GM23338 (cell line): ENCODE data around the gene CELF4. TPM values are rescaled to one million over a fixed set of nuclear protein-coding genes. Genes with fewer than 3 reads are reported as not detected.

Experiments used
- ATAC-seq: fragments of 200-7000 bp; cut with Tn5 transposase; 3 replicates; pipeline ENCODE4 v1.9.1; 2020
- DNase-seq: peaks from one replicate; pipeline ENCODE4 v3.0.0-alpha.2; 2015; ENCODE audit warnings: low spot score
- H2AFZ ChIP-seq: fragments of 200-600 bp; sonication (generic); 2 replicates; pipeline ENCODE4 v1.8.0; 2016; ENCODE audit warnings: antibody characterized with exemption, mild to moderate bottlenecking, moderate library complexity
- H3F3A ChIP-seq: fragments of 200-600 bp; sonication (generic); replicated peaks from 2 replicates; pipeline ENCODE4 v1.8.0; 2017; ENCODE audit warnings: antibody characterized with exemption, mixed run types, low read depth
- H3K27ac ChIP-seq: fragments of 200-600 bp; sonication (generic); 2 replicates; pipeline ENCODE4 v1.6.1; 2016; ENCODE audit warnings: low read depth
- H3K27me3 ChIP-seq: fragments of 200-600 bp; sonication (generic); 2 replicates; pipeline ENCODE4 v1.8.0; 2016; ENCODE audit warnings: mild to moderate bottlenecking, mixed run types, moderate library complexity; ENCODE audit not compliant: insufficient read depth
- H3K36me3 ChIP-seq: fragments of 200-600 bp; sonication (generic); 2 replicates; pipeline ENCODE4 v1.8.0; 2016; ENCODE audit warnings: mild to moderate bottlenecking; ENCODE audit not compliant: insufficient read depth
- H3K4me1 ChIP-seq: fragments of 200-600 bp; sonication (generic); 2 replicates; pipeline ENCODE4 v1.8.0; 2016; ENCODE audit warnings: mild to moderate bottlenecking, moderate library complexity; ENCODE audit not compliant: insufficient read depth
- H3K4me2 ChIP-seq: fragments of 200-600 bp; sonication (generic); 2 replicates; pipeline ENCODE4 v1.7.1; 2017; ENCODE audit warnings: mixed run types
- H3K4me3 ChIP-seq: fragments of 200-600 bp; sonication (generic); 2 replicates; pipeline ENCODE4 v1.6.1; 2016; ENCODE audit warnings: mixed run types
- H3K79me2 ChIP-seq: fragments of 200-600 bp; sonication (generic); replicated peaks from 2 replicates; pipeline ENCODE4 v1.8.0; 2017; ENCODE audit warnings: mild to moderate bottlenecking; ENCODE audit not compliant: insufficient read depth
- H3K9me2 ChIP-seq: fragments of 200-600 bp; sonication (generic); 2 replicates; pipeline ENCODE4 v1.8.0; 2017; ENCODE audit not compliant: insufficient read depth
- H4K20me1 ChIP-seq: fragments of 200-600 bp; sonication (generic); replicated peaks from 2 replicates; pipeline ENCODE4 v1.8.0; 2017; ENCODE audit warnings: mild to moderate bottlenecking; ENCODE audit not compliant: insufficient read depth
- H3K27ac Mint-ChIP-seq: 2 replicates; pipeline ENCODE4 v1.8.0; 2020; ENCODE audit warnings: inconsistent platforms, mild to moderate bottlenecking, moderate library complexity, mixed read lengths
- H3K27me3 Mint-ChIP-seq: 3 replicates; pipeline ENCODE4 v1.8.0; 2022; ENCODE audit warnings: low read depth, mild to moderate bottlenecking, moderate library complexity, mixed read lengths, inconsistent platforms; ENCODE audit not compliant: insufficient read depth, poor library complexity
- H3K36me3 Mint-ChIP-seq: 3 replicates; pipeline ENCODE4 v1.8.0; 2021; ENCODE audit warnings: low read depth, mild to moderate bottlenecking, inconsistent platforms, moderate library complexity, mixed read lengths
- H3K4me1 Mint-ChIP-seq: 3 replicates; pipeline ENCODE4 v1.8.0; 2020; ENCODE audit warnings: mild to moderate bottlenecking, inconsistent platforms, mixed read lengths
- H3K4me3 Mint-ChIP-seq: 3 replicates; pipeline ENCODE4 v1.8.0; 2021; ENCODE audit warnings: moderate library complexity, mild to moderate bottlenecking, inconsistent platforms, mixed read lengths
- H3K9me3 Mint-ChIP-seq: 3 replicates; pipeline ENCODE4 v1.8.0; 2020; ENCODE audit warnings: moderate library complexity, mild to moderate bottlenecking, inconsistent platforms, mixed read lengths
- CREB1 ChIP-seq: fragments of 250-450 bp; sonication (Bioruptor Pico); IDR thresholded peaks from 2 replicates; pipeline ENCODE4 v1.5.0; 2020; ENCODE audit warnings: low read depth, mild to moderate bottlenecking, moderate library complexity
- EZH2phosphoT487 ChIP-seq: fragments of 200-600 bp; sonication (generic); IDR thresholded peaks from one replicate; pipeline ENCODE4 v1.8.1; 2018; ENCODE audit warnings: antibody characterized with exemption; ENCODE audit not compliant: unreplicated experiment
- JUNB ChIP-seq: IDR thresholded peaks from one replicate; pipeline ENCODE4 v1.6.1; 2016; ENCODE audit warnings: antibody characterized with exemption; ENCODE audit not compliant: unreplicated experiment
- NANOG ChIP-seq: IDR thresholded peaks from 2 replicates; pipeline ENCODE4 v1.6.1; 2016; ENCODE audit warnings: antibody characterized with exemption, borderline replicate concordance
- POLR2AphosphoS5 ChIP-seq: IDR thresholded peaks from 2 replicates; pipeline ENCODE4 v1.6.1; 2016; ENCODE audit warnings: antibody characterized with exemption, low read depth
- STAT1 ChIP-seq: IDR thresholded peaks from one replicate; pipeline ENCODE4 v1.6.1; 2016; ENCODE audit warnings: antibody characterized with exemption; ENCODE audit not compliant: unreplicated experiment
- ZNF114 ChIP-seq: fragments of 250-450 bp; sonication (Bioruptor Pico); IDR thresholded peaks from 2 replicates; pipeline ENCODE4 v1.5.0; 2020; ENCODE audit warnings: mild to moderate bottlenecking, moderate library complexity
- ZNF331 ChIP-seq: fragments of 250-450 bp; sonication (Bioruptor Pico); IDR thresholded peaks from 2 replicates; pipeline ENCODE4 v1.5.0; 2020; ENCODE audit warnings: low read depth, mild to moderate bottlenecking, moderate library complexity
- polyA plus RNA-seq: library from polyadenylated mRNA; unstranded; fragments of >200 nt; fragmentation: Nextera tagmentation; extraction: Ambion mirVana; gene quantifications from 2 replicates; pipeline ENCODE4 v1.2.1, GENCODE V29; 2016
- total RNA-seq: library from RNA; depleted of rRNA; stranded (reverse); fragments of >200 nt; shearing (Covaris generic); gene quantifications from 2 replicates; pipeline ENCODE4 v1.2.3, GENCODE V29; 2014
- TF ChIP-seq, protein P1 (sequence below): IDR thresholded peaks from 2 replicates; pipeline ENCODE4 v1.6.1; 2016; ENCODE audit warnings: antibody characterized with exemption
- TF ChIP-seq, protein P2 (sequence below), 2 experiments: fragments of 200-600 bp in 1 of 2; sonication (generic) in 1 of 2; conservative IDR thresholded peaks; 2 replicates each; pipeline versions ENCODE4 v1.5.1 to v1.6.1; 2016 to 2017; ENCODE audit warnings: antibody characterized with exemption in 2 of 2, low read depth in 2 of 2, mild to moderate bottlenecking in 2 of 2, moderate library complexity in 1 of 2

The CELF4 gene
- total and polyA plus RNA-seq, 2 experiments from 2014 or later = 2.6 to 6.7 TPM

DNA sequence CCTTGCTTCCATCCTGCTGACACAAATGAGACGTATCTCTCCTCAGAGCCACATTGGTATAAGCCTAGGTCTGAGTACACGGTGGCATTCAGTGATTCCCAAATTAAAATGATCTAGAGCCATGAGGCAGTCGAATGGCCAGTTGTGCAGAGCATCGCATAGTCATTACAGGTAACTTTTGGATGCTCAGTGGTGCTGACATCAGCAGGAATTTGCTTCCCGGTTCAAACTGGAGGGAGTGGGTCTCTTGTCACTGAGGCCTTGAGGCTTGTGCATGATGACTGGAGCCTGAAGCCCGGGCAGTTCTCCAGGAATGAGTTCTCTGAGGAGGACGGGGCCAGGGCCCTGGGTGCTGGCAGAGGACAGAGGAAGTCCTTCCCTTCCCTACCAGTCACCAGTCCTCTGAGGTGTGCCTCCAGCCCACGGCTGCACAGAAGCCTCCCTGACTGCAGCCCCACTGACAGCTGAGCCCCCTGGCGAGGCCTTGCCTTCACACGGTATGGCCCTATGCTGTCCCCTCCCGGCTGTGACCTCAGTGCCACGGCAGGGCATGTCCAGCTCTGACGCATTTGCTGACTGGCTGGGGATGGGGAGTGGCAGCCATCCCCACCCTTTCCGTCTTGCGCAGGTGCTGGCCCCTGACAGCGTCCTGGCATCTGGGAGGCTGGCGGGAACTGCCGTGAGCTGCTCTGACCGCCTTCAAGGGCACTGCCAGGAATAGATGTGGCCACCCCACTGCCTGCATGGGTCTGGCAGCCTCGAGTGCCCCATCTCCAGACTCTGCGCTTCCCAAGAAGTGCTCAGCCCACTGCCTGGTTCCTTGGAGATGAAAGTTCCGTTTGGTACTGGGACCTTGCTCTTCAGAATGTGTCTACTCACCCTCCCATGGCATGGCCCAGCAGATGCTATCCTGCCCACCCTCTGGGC is 117.4 kb downstream of the CELF4 start:
- H4K20me1 ChIP-seq = no peaks in the 10 kb centered on the region
- DNase-seq (no peak), ATAC-seq (no peak)
- no peaks in the 10 kb centered on the region; the same call in 1 of the 2 replicates for H3K79me2 ChIP-seq
- TF ChIP-seq JUNB = no peak
- no peaks in the 10 kb centered on the region for H3K9me2 ChIP-seq
- H3K4me1 ChIP-seq = peaks cover 9% of the 10 kb centered on the region
- Mint-ChIP-seq H3K9me3 (no peaks in the 10 kb centered on the region), H3K4me1 (peaks cover 53% of the 10 kb centered on the region), H3K36me3 (no peaks in the 10 kb centered on the region), H3K27me3 (peaks cover 17% of the 10 kb centered on the region), H3K4me3 (no peak overlapping the region), H3K27ac (no peak overlapping the region)
- no peaks in the 10 kb centered on the region for H3K36me3 ChIP-seq
- 0 out of 2 replicates have a peak, but pooled peaks cover 2% of the 10 kb centered on the region for H3F3A ChIP-seq
- no peak overlapping the region for H3K27ac ChIP-seq
- H3K4me3 ChIP-seq = no peak overlapping the region
- H2AFZ ChIP-seq = no peak overlapping the region
- no peak overlapping the region for H3K4me2 ChIP-seq
- H3K27me3 ChIP-seq = no peaks in the 10 kb centered on the region

- no peak for ATAC-seq
- H3K9me3 Mint-ChIP-seq = no peaks in the 10 kb centered on the region
- Histone ChIP-seq H3K9me2 (no peaks in the 10 kb centered on the region), H3K79me2 (no peaks in the 10 kb centered on the region), H3F3A (0 out of 2 replicates have a peak, but pooled peaks cover 2% of the 10 kb centered on the region), H3K4me3 (no peak overlapping the region), H3K4me2 (no peak overlapping the region), H3K27me3 (no peaks in the 10 kb centered on the region), H4K20me1 (no peaks in the 10 kb centered on the region), H2AFZ (no peak overlapping the region), H3K36me3 (no peaks in the 10 kb centered on the region), H3K4me1 (peaks cover 11% of the 10 kb centered on the region), H3K27ac (no peak overlapping the region)
- H3K27ac Mint-ChIP-seq = no peak overlapping the region
- H3K27me3 Mint-ChIP-seq = peaks cover 11% of the 10 kb centered on the region
- no peak for DNase-seq
- H3K36me3 Mint-ChIP-seq = no peaks in the 10 kb centered on the region
- H3K4me1 Mint-ChIP-seq = peaks cover 44% of the 10 kb centered on the region
- no peak for TF ChIP-seq EZH2phosphoT487
- TF ChIP-seq, protein P1, sequence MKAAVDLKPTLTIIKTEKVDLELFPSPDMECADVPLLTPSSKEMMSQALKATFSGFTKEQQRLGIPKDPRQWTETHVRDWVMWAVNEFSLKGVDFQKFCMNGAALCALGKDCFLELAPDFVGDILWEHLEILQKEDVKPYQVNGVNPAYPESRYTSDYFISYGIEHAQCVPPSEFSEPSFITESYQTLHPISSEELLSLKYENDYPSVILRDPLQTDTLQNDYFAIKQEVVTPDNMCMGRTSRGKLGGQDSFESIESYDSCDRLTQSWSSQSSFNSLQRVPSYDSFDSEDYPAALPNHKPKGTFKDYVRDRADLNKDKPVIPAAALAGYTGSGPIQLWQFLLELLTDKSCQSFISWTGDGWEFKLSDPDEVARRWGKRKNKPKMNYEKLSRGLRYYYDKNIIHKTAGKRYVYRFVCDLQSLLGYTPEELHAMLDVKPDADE = no peak
- no peak for TF ChIP-seq POLR2AphosphoS5
- TF ChIP-seq, protein P2, sequence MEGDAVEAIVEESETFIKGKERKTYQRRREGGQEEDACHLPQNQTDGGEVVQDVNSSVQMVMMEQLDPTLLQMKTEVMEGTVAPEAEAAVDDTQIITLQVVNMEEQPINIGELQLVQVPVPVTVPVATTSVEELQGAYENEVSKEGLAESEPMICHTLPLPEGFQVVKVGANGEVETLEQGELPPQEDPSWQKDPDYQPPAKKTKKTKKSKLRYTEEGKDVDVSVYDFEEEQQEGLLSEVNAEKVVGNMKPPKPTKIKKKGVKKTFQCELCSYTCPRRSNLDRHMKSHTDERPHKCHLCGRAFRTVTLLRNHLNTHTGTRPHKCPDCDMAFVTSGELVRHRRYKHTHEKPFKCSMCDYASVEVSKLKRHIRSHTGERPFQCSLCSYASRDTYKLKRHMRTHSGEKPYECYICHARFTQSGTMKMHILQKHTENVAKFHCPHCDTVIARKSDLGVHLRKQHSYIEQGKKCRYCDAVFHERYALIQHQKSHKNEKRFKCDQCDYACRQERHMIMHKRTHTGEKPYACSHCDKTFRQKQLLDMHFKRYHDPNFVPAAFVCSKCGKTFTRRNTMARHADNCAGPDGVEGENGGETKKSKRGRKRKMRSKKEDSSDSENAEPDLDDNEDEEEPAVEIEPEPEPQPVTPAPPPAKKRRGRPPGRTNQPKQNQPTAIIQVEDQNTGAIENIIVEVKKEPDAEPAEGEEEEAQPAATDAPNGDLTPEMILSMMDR (conservative IDR thresholded peaks at IDR 0.05; ENCODE audit: low read depth in 2 of 2) = no peak
- H3K4me3 Mint-ChIP-seq = no peak overlapping the region
Observed at GRCh38 chr18:37445836-37446235, 119.8 kb downstream of the CELF4 start.

DNA sequence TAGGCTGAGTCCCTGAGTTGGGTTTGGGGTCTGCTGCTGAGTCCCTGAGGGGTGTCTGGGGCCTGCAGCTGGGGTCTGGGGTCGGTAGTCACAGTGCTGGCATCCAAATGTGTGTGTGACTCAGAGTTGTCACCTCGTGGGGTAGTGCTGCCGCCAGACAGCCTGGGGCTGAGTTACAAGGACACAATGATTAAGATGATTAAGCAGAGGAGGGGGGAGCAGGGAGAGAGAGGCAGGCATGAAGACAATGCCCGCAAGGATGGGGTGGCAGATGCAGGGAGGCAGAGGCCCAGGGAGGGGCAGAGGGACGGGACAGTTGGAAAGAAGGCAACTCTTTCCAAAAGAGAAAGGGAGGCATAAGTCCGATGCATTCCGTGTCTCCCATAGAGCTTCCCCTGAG is 120.2 kb downstream of the CELF4 start:
- no peaks in the 10 kb centered on the region for H4K20me1 ChIP-seq
- H3K9me2 ChIP-seq = no peaks in the 10 kb centered on the region
- no peak overlapping the region for H3K4me3 ChIP-seq
- peaks cover 11% of the 10 kb centered on the region for H3K27me3 Mint-ChIP-seq
- H3K27ac ChIP-seq = no peak overlapping the region
- no peak overlapping the region for H3K4me3 Mint-ChIP-seq
- peaks cover 8% of the 10 kb centered on the region for H3K4me1 ChIP-seq
- ATAC-seq = no peak
- no peak overlapping the region for H3K27ac Mint-ChIP-seq
- H3K9me3 Mint-ChIP-seq = no peaks in the 10 kb centered on the region
- 0 out of 2 replicates have a peak, but pooled peaks cover 2% of the 10 kb centered on the region for H3F3A ChIP-seq
- H3K36me3 ChIP-seq = no peaks in the 10 kb centered on the region
- no peak overlapping the region for H2AFZ ChIP-seq
- H3K79me2 ChIP-seq = no peaks in the 10 kb centered on the region
- no peaks in the 10 kb centered on the region for H3K36me3 Mint-ChIP-seq
- no peaks in the 10 kb centered on the region for H3K27me3 ChIP-seq
- no peak for DNase-seq
- H3K4me1 Mint-ChIP-seq = peaks cover 39% of the 10 kb centered on the region
- no peak overlapping the region for H3K4me2 ChIP-seq
- TF ChIP-seq NANOG (no peak), CREB1 (CRISPR knock-in tag) (no peak), ZNF114 (CRISPR knock-in tag) (no peak), ZNF331 (CRISPR knock-in tag) (no peak), JUNB (no peak), STAT1 (no peak)
- TF ChIP-seq, protein P1 = no peak
- TF ChIP-seq, protein P2 (conservative IDR thresholded peaks at IDR 0.05; ENCODE audit: low read depth in 2 of 2) = no peak
